ENCODE data around the gene PTPN22.

GRCh38 chr1:113858418-113858817 is 13.1 kb downstream of the PTPN22 start:
- TF ChIP-seq CTCF (conservative IDR thresholded peaks at IDR 0.05; ENCODE audit: low read length) (no peak), EZH2phosphoT487 (IDR thresholded peaks at IDR 0.05; ENCODE audit: borderline replicate concordance, low read depth, low read length) (no peak)
